ENCODE measurements around the gene FGD3.

- TF ChIP-seq, protein P1, sequence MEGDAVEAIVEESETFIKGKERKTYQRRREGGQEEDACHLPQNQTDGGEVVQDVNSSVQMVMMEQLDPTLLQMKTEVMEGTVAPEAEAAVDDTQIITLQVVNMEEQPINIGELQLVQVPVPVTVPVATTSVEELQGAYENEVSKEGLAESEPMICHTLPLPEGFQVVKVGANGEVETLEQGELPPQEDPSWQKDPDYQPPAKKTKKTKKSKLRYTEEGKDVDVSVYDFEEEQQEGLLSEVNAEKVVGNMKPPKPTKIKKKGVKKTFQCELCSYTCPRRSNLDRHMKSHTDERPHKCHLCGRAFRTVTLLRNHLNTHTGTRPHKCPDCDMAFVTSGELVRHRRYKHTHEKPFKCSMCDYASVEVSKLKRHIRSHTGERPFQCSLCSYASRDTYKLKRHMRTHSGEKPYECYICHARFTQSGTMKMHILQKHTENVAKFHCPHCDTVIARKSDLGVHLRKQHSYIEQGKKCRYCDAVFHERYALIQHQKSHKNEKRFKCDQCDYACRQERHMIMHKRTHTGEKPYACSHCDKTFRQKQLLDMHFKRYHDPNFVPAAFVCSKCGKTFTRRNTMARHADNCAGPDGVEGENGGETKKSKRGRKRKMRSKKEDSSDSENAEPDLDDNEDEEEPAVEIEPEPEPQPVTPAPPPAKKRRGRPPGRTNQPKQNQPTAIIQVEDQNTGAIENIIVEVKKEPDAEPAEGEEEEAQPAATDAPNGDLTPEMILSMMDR (IDR thresholded peaks at IDR 0.05; ENCODE audit: low read depth, low read length, missing input control), result no peak
- TF ChIP-seq REST (IDR thresholded peaks at IDR 0.05), result no peak
- TF ChIP-seq, protein P2, sequence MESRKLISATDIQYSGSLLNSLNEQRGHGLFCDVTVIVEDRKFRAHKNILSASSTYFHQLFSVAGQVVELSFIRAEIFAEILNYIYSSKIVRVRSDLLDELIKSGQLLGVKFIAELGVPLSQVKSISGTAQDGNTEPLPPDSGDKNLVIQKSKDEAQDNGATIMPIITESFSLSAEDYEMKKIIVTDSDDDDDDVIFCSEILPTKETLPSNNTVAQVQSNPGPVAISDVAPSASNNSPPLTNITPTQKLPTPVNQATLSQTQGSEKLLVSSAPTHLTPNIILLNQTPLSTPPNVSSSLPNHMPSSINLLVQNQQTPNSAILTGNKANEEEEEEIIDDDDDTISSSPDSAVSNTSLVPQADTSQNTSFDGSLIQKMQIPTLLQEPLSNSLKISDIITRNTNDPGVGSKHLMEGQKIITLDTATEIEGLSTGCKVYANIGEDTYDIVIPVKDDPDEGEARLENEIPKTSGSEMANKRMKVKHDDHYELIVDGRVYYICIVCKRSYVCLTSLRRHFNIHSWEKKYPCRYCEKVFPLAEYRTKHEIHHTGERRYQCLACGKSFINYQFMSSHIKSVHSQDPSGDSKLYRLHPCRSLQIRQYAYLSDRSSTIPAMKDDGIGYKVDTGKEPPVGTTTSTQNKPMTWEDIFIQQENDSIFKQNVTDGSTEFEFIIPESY (IDR thresholded peaks at IDR 0.05), result no peak
- no peak for TF ChIP-seq ATF3 (IDR thresholded peaks at IDR 0.05)
- no peak for TF ChIP-seq MAX (IDR thresholded peaks at IDR 0.05)
- TF ChIP-seq RAD21 (IDR thresholded peaks at IDR 0.05), result no peak
Measured at GRCh38 chr9:93083592-93084470, 136.5 kb downstream of the FGD3 start.

All from liver (tissue), 3 donors.